HG03378 (cell line): ENCODE measurements around the gene ECM2.
"Not testable (repeated sequence)": the region's sequence is repeated elsewhere in the genome, so short reads cannot be mapped to it uniquely, and the experiment has no call there.

Source experiments
- ATAC-seq: cut with Tn5 transposase; IDR thresholded peaks from one replicate; pipeline ENCODE4 v1.9.1; 2021; ENCODE audit warnings: mild to moderate bottlenecking, moderate library complexity; ENCODE audit not compliant: unreplicated experiment

ECM2 gene

GRCh38 chr9:92535940-92536850, at the start of gene ECM2:
Gene ECM2 (minus strand): TSS chr9:92535990. CDS start chr9:92522866, 13,124 bp downstream.
- no peak for ATAC-seq

- ATAC-seq = no peak
Measured at GRCh38 chr9:92576175-92576574, 40.4 kb upstream of the ECM2 start.

- not testable (repeated sequence) for ATAC-seq
Measured at GRCh38 chr9:92573612-92574011, 37.8 kb upstream of the ECM2 start.

- ATAC-seq = not testable (repeated sequence)
Measured at GRCh38 chr9:92571871-92572270, 36.1 kb upstream of the ECM2 start.

GRCh38 chr9:92564982-92565381, 29.2 kb upstream of the ECM2 start:
- no peak for ATAC-seq

- no peak for ATAC-seq
Measured at GRCh38 chr9:92564504-92564903, 28.7 kb upstream of the ECM2 start.

GRCh38 chr9:92563116-92564100, 27.6 kb upstream of the ECM2 start:
- no peak for ATAC-seq

- no peak for ATAC-seq
Measured at GRCh38 chr9:92562461-92562967, 26.7 kb upstream of the ECM2 start.

GRCh38 chr9:92561374-92562330, 25.9 kb upstream of the ECM2 start:
- no peak for ATAC-seq

GRCh38 chr9:92558612-92559374, 23.0 kb upstream of the ECM2 start:
- no peak for ATAC-seq

- ATAC-seq = no peak
Measured at GRCh38 chr9:92550765-92551164, 15.0 kb upstream of the ECM2 start.

- ATAC-seq = no peak
Measured at GRCh38 chr9:92547356-92547755, 11.6 kb upstream of the ECM2 start.

- ATAC-seq = no peak
Measured at GRCh38 chr9:92545002-92545510, 9.3 kb upstream of the ECM2 start.

GRCh38 chr9:92543972-92544371, 8.2 kb upstream of the ECM2 start:
- no peak for ATAC-seq

GRCh38 chr9:92538541-92538940, 2.8 kb upstream of the ECM2 start:
- ATAC-seq = no peak

- peak; percentile 53 for ATAC-seq
Measured at GRCh38 chr9:92534674-92535073, 1.1 kb downstream of the ECM2 start.

- peak; percentile 25 for ATAC-seq
Measured at GRCh38 chr9:92534204-92534603, 1.6 kb downstream of the ECM2 start.

GRCh38 chr9:92530893-92531292, 4.9 kb downstream of the ECM2 start:
- no peak for ATAC-seq

GRCh38 chr9:92529124-92529523, 6.7 kb downstream of the ECM2 start:
- no peak for ATAC-seq
